HCT116 (cell line): ENCODE results near the gene UPK3A. TPM values are rescaled to one million over a fixed set of nuclear protein-coding genes. Genes with fewer than 3 reads are reported as not detected.

ENCODE experiments used
- ATAC-seq: fragments of 200-7000 bp; cut with Tn5 transposase; 2 replicates; pipeline ENCODE4 v1.9.1; 2020; ENCODE audit warnings: mild to moderate bottlenecking, moderate library complexity
- BruUV-seq: library from RNA; stranded (reverse); fragments of 400-500 nt; replicated peaks from 2 replicates; lab custom pipeline; 2021; lab: Mats Ljungman, UMichigan
- CTCF ChIA-PET: fragments of 300-600 bp; sonication (Branson Sonifier 250); formaldehyde crosslinking; loops from one replicate; lab custom pipeline; 2021; ENCODE audit warnings: antibody characterized with exemption; lab: Charles Lee
- POLR2A ChIA-PET: fragments of 300-600, 350-600 bp; sonication (Branson Sonifier 250); formaldehyde crosslinking; loops from one replicate; lab custom pipeline; 2021; ENCODE audit warnings: antibody characterized with exemption; lab: Charles Lee
- RAD21 ChIA-PET, 2 experiments: fragments of 300-600 bp; sonication (Branson Sonifier 250); formaldehyde crosslinking; loops; one replicate each; lab custom pipeline; 2023; ENCODE audit warnings: low total read pairs in 2 of 2; ENCODE audit not compliant: uncharacterized antibody in 2 of 2, unreplicated experiment in 2 of 2, low non-redundant PET in 1 of 2; lab: Charles Lee
- DNase-seq: peaks from one replicate; pipeline ENCODE4 v3.0.0-alpha.2; 2010; ENCODE audit warnings: low read depth, low spot score
- H2AFZ ChIP-seq: fragments of 200-600 bp; shearing (Covaris generic), sonication (generic); 2 replicates; pipeline ENCODE4 v1.6.1; 2017; ENCODE audit warnings: low read depth, mixed run types, mixed read lengths, antibody characterized with exemption, low read length; ENCODE audit not compliant: poor library complexity, severe bottlenecking
- H3K27ac ChIP-seq: 2 replicates; pipeline ENCODE4 v1.5.1; 2012; ENCODE audit warnings: low read depth, low read length
- H3K27me3 ChIP-seq: fragments of 200-600 bp; sonication (generic); 2 replicates; pipeline ENCODE4 v1.6.1; 2016; ENCODE audit warnings: mixed run types, low read length, mixed read lengths; ENCODE audit not compliant: insufficient read depth
- H3K36me3 ChIP-seq, 2 experiments: fragments of 200-500 bp in 1 of 2; fragments of 200-600 bp in 1 of 2; sonication (Bioruptor generic) in 1 of 2; sonication (generic) in 1 of 2; 2 replicates each; pipeline versions ENCODE4 v1.5.1 to v1.6.1; 2014 to 2016; ENCODE audit warnings: low read length in 2 of 2, inconsistent platforms in 1 of 2, mixed read lengths in 1 of 2, mixed run types in 1 of 2; ENCODE audit not compliant: insufficient read depth in 2 of 2, control insufficient read depth in 1 of 2
- H3K4me1 ChIP-seq, 2 experiments: fragments of 200-600 bp in 1 of 2; sonication (generic) in 1 of 2; 2 replicates each; pipeline versions ENCODE4 v1.5.1 to v1.6.1; 2012 to 2017; ENCODE audit warnings: low read length in 2 of 2, inconsistent platforms in 1 of 2, mild to moderate bottlenecking in 1 of 2, mixed read lengths in 1 of 2, mixed run types in 1 of 2, moderate library complexity in 1 of 2; ENCODE audit not compliant: insufficient read depth in 2 of 2, control insufficient read depth in 1 of 2
- H3K4me2 ChIP-seq: fragments of 200-600 bp; sonication (generic); 2 replicates; pipeline ENCODE4 v1.6.1; 2017; ENCODE audit warnings: mixed run types, low read length, mixed read lengths
- H3K4me3 ChIP-seq, 2 experiments: fragments of 200-600 bp in 1 of 2; sonication (generic) in 1 of 2; replicated peaks in 1 of 2; 2 replicates each; pipeline ENCODE4 v1.5.1; 2011 to 2016; ENCODE audit warnings: low read length in 2 of 2, control low read depth in 1 of 2, low read depth in 1 of 2, mild to moderate bottlenecking in 1 of 2, mixed read lengths in 1 of 2, mixed run types in 1 of 2
- H3K79me2 ChIP-seq: fragments of 200-600 bp; sonication (generic); 2 replicates; pipeline ENCODE4 v1.6.1; 2017; ENCODE audit warnings: mild to moderate bottlenecking, mixed run types, low read length, moderate library complexity, mixed read lengths; ENCODE audit not compliant: insufficient read depth
- H3K9ac ChIP-seq: fragments of 200-600 bp; sonication (generic); 2 replicates; pipeline ENCODE4 v1.6.1; 2016; ENCODE audit warnings: low read length, mixed read lengths
- H3K9me2 ChIP-seq: fragments of 200-600 bp; sonication (generic), shearing (Covaris generic); 2 replicates; pipeline ENCODE4 v1.6.1; 2017; ENCODE audit warnings: mixed run types, mild to moderate bottlenecking, moderate library complexity; ENCODE audit not compliant: insufficient read depth
- H3K9me3 ChIP-seq, 2 experiments: fragments of 200-500 bp in 1 of 2; fragments of 200-600 bp in 1 of 2; sonication (Bioruptor generic) in 1 of 2; sonication (generic) in 1 of 2; 2 replicates each; pipeline ENCODE4 v1.6.1; 2014 to 2017; ENCODE audit warnings: low read length in 2 of 2, mixed read lengths in 2 of 2, inconsistent platforms in 1 of 2, low read depth in 1 of 2, mild to moderate bottlenecking in 1 of 2, mixed run types in 1 of 2, moderate library complexity in 1 of 2; ENCODE audit not compliant: control insufficient read depth in 1 of 2, insufficient read depth in 1 of 2
- H4K20me1 ChIP-seq: fragments of 200-600 bp; sonication (generic), shearing (Covaris generic); 2 replicates; pipeline ENCODE4 v1.6.1; 2017; ENCODE audit warnings: mixed run types, mild to moderate bottlenecking, moderate library complexity; ENCODE audit not compliant: insufficient read depth
- ATF3 ChIP-seq: IDR thresholded peaks from 2 replicates; pipeline ENCODE4 v1.6.1; 2012
- CBX3 ChIP-seq: IDR thresholded peaks from 2 replicates; pipeline ENCODE4 v1.6.1; 2012; ENCODE audit warnings: low read depth
- CEBPB ChIP-seq: IDR thresholded peaks from 2 replicates; pipeline ENCODE4 v1.6.1; 2012; ENCODE audit warnings: low read depth
- CTCF ChIP-seq, 3 experiments: fragments of 200-600 bp in 1 of 3; sonication (generic) in 1 of 3; IDR thresholded peaks in 2 of 3; conservative IDR thresholded peaks in 1 of 3; 2 replicates each; pipeline ENCODE4 v1.5.1; 2012 to 2017; ENCODE audit warnings: low read depth in 2 of 3, low read length in 2 of 3, antibody characterized with exemption in 1 of 3, borderline replicate concordance in 1 of 3, control low read depth in 1 of 3, mild to moderate bottlenecking in 1 of 3, mixed read lengths in 1 of 3, mixed run types in 1 of 3, moderate library complexity in 1 of 3; ENCODE audit not compliant: insufficient read depth in 1 of 3
- EGR1 ChIP-seq: IDR thresholded peaks from 2 replicates; pipeline ENCODE4 v1.6.1; 2012; ENCODE audit warnings: low read depth
- POLR2A ChIP-seq: IDR thresholded peaks from 2 replicates; pipeline ENCODE4 v1.7.0; 2011; ENCODE audit warnings: borderline replicate concordance; ENCODE audit not compliant: insufficient read depth, insufficient read length; ENCODE audit errors: extremely low read depth
- POLR2AphosphoS5 ChIP-seq: IDR thresholded peaks from 2 replicates; pipeline ENCODE4 v1.6.1; 2011; ENCODE audit warnings: mild to moderate bottlenecking, low read depth, low read length, moderate library complexity
- RAD21 ChIP-seq: IDR thresholded peaks from 2 replicates; pipeline ENCODE4 v1.6.1; 2012; ENCODE audit warnings: low read depth, mild to moderate bottlenecking
- TCF7L2 ChIP-seq: IDR thresholded peaks from 2 replicates; pipeline ENCODE4 v1.7.0; 2011; ENCODE audit warnings: borderline replicate concordance, inconsistent platforms; ENCODE audit not compliant: insufficient read depth, insufficient read length; ENCODE audit errors: extremely low read depth
- YY1 ChIP-seq: IDR thresholded peaks from 2 replicates; pipeline ENCODE4 v1.6.1; 2011; ENCODE audit warnings: low read length, low read depth, moderate library complexity, mild to moderate bottlenecking; ENCODE audit not compliant: insufficient replicate concordance; ENCODE audit errors: extremely low read depth
- ZBTB33 ChIP-seq: IDR thresholded peaks from 2 replicates; pipeline ENCODE4 v1.6.1; 2011; ENCODE audit warnings: mild to moderate bottlenecking, low read length, moderate library complexity; ENCODE audit not compliant: insufficient replicate concordance; ENCODE audit errors: extremely low read depth
- ZNF274 ChIP-seq: fragments of 200-500 bp; sonication (Bioruptor generic); IDR thresholded peaks from 2 replicates; pipeline ENCODE4 v1.6.1; 2014; ENCODE audit warnings: mild to moderate bottlenecking, low read depth, low read length, inconsistent platforms
- intact Hi-C: fragments of 100-400 bp; cut with micrococcal nuclease; formaldehyde crosslinking; loops from 2 replicates; pipeline ENCODE4 v1.10.0; 2022
- total RNA-seq: library from RNA; stranded (reverse); gene quantifications from one replicate; pipeline ENCODE4 v1.2.1, GENCODE V29; 2021; ENCODE audit not compliant: unreplicated experiment

The UPK3A gene
- total RNA-seq, 1 experiment from 2014 or later, result not detected

- POLR2A ChIA-PET, result no interaction called here
- RAD21 ChIA-PET, result no interaction called here
- peaks cover 31 to 40% of the 10 kb centered on the region in 2 experiments; a peak in 3 of 4 replicates for H3K36me3 ChIP-seq
- no peak overlapping the region for H3K4me2 ChIP-seq
- H3K79me2 ChIP-seq, result no peaks in the 10 kb centered on the region
- no peaks in the 10 kb centered on the region for H3K27me3 ChIP-seq
- TF ChIP-seq RAD21 (no peak), POLR2A (no peak), YY1 (no peak), ZNF274 (no peak), EGR1 (no peak), CBX3 (no peak), CTCF (IDR thresholded peaks at IDR 0.05 in 2 of 3, conservative IDR thresholded peaks at IDR 0.05 in 1 of 3; ENCODE audit: borderline replicate concordance in 1 of 3, insufficient read depth in 1 of 3, low read depth in 2 of 3, low read length in 2 of 3) (no peak), POLR2AphosphoS5 (no peak), TCF7L2 (no peak), ZBTB33 (no peak), ATF3 (no peak), CEBPB (no peak)
- no peak overlapping the region for H3K9ac ChIP-seq
- H3K27ac ChIP-seq, result no peak overlapping the region
- no peaks in the 10 kb centered on the region for H4K20me1 ChIP-seq
- CTCF ChIA-PET, result no interaction called here
- intact Hi-C loops, result no loop called here
- no peaks in the 10 kb centered on the region for H3K9me3 ChIP-seq
- H3K4me1 ChIP-seq, result no peaks in the 10 kb centered on the region
- ATAC-seq (no peak), DNase-seq (no peak)
- no peak overlapping the region for H2AFZ ChIP-seq
- H3K4me3 ChIP-seq, result no peak overlapping the region
- no peaks in the 10 kb centered on the region for H3K9me2 ChIP-seq
- BruUV-seq, result no TSS peak
Observed at GRCh38 chr22:45335854-45336522, 51.2 kb downstream of the UPK3A start.
